ENCODE data around the gene TRPM5. TPM values are rescaled to one million over a fixed set of nuclear protein-coding genes. Genes with fewer than 3 reads are reported as not detected.

Gene TRPM5
- total and polyA plus RNA-seq, 9 of the 15 experiments (the other 6 are each of a cell fraction or from before 2014, with no cell fraction given), result not detected

DNA sequence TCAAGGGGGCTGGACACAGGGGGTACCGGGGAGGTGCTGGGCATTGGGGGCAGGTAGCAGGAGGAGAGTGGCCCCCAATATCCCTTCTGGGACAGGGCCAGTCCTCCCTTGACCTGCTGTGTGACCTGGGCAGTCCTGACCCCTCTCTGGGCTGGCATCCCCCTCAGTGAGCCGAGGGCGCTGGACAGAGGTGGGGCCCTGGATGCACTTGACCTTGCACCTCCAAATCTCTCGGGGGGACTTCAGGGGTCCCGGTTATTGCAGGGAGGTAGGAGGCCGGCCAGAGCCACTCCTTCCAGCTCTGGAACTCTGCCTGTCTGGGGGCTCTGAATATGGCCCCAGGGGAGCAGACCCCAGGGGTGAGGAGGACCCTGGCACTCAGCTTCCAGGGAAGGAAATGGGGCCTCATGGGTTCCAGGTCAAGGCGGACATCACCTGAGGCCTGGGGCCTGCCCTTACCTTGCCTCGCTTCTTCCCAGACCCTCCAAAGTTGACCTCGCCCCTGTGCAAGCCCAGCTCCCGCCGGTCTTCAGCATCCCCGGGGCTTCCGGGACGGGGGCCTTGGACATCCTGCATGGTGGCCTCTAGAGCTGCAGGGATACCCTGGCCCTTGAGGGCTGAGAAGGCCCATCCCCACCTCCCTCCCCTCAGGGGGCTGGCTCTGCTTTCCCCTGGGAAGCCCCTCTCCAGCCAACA lies 21.7 kb downstream of the TRPM5 start:
- no peak for DNase-seq (ENCODE audit: extremely low read depth in 1 of 4, low spot score in 3 of 4)
- H3K27ac ChIP-seq (ENCODE audit: extremely low read depth, low read depth, low read length), result no peak overlapping the region
- 0 out of 2 replicates have a peak, but pooled peaks cover 10% of the 10 kb centered on the region for H4K20me1 ChIP-seq (replicated peaks; ENCODE audit: control insufficient read depth, insufficient read depth, low read length)
- POLR2A ChIA-PET, result interaction anchor here (0.6 to 4.3 kb wide), 2 partner anchors 118 to 475 kb away, joined by 4 to 24 read pairs; no protein-coding TSS in a partner anchor
- no peaks in the 10 kb centered on the region for H3K79me2 ChIP-seq (ENCODE audit: control insufficient read depth, insufficient read depth, low read length)
- FAIRE-seq, result no peak
- no peaks in the 10 kb centered on the region for H3K9me3 ChIP-seq (replicated peaks; ENCODE audit: control insufficient read depth, insufficient read depth, low read depth, low read length)
- H3K9ac ChIP-seq (ENCODE audit: insufficient read depth in 1 of 2, low read depth in 2 of 2, low read length in 2 of 2), result no peak overlapping the region
- no peak overlapping the region for H2AFZ ChIP-seq (ENCODE audit: low read depth, low read length)
- H3K36me3 ChIP-seq (ENCODE audit: control insufficient read depth, insufficient read depth, low read length), result no peaks in the 10 kb centered on the region
- in situ Hi-C loops (cut with MboI) (no loop called here), intact Hi-C loops (cut with micrococcal nuclease) (no loop called here)
- H3K4me1 ChIP-seq (replicated peaks in 1 of 2; ENCODE audit: control insufficient read depth in 2 of 2, insufficient read depth in 2 of 2, low read length in 2 of 2), result peaks cover 0 to 43% of the 10 kb centered on the region in 2 experiments; a peak in 3 of 5 replicates
- no TSS peak for BruUV-seq (replicated peaks)
- H3K4me3 ChIP-seq, result no peak overlapping the region
- peaks cover 2% of the 10 kb centered on the region for H3K9me1 ChIP-seq (ENCODE audit: control insufficient read depth, insufficient read depth, low read length)
- H3K4me2 ChIP-seq (ENCODE audit: insufficient read depth, low read length), result no peak overlapping the region
- ATAC-seq, result no peak
- peaks cover 0 to 52% of the 10 kb centered on the region in 2 experiments; a peak in 4 of 5 replicates for H3K27me3 ChIP-seq (ENCODE audit: control insufficient read depth in 2 of 2, insufficient read depth in 2 of 2, low read length in 2 of 2)
- CTCF ChIA-PET (ENCODE audit: low intra/inter-chr PET ratio), result no interaction called here
- TF ChIP-seq, protein P1, sequence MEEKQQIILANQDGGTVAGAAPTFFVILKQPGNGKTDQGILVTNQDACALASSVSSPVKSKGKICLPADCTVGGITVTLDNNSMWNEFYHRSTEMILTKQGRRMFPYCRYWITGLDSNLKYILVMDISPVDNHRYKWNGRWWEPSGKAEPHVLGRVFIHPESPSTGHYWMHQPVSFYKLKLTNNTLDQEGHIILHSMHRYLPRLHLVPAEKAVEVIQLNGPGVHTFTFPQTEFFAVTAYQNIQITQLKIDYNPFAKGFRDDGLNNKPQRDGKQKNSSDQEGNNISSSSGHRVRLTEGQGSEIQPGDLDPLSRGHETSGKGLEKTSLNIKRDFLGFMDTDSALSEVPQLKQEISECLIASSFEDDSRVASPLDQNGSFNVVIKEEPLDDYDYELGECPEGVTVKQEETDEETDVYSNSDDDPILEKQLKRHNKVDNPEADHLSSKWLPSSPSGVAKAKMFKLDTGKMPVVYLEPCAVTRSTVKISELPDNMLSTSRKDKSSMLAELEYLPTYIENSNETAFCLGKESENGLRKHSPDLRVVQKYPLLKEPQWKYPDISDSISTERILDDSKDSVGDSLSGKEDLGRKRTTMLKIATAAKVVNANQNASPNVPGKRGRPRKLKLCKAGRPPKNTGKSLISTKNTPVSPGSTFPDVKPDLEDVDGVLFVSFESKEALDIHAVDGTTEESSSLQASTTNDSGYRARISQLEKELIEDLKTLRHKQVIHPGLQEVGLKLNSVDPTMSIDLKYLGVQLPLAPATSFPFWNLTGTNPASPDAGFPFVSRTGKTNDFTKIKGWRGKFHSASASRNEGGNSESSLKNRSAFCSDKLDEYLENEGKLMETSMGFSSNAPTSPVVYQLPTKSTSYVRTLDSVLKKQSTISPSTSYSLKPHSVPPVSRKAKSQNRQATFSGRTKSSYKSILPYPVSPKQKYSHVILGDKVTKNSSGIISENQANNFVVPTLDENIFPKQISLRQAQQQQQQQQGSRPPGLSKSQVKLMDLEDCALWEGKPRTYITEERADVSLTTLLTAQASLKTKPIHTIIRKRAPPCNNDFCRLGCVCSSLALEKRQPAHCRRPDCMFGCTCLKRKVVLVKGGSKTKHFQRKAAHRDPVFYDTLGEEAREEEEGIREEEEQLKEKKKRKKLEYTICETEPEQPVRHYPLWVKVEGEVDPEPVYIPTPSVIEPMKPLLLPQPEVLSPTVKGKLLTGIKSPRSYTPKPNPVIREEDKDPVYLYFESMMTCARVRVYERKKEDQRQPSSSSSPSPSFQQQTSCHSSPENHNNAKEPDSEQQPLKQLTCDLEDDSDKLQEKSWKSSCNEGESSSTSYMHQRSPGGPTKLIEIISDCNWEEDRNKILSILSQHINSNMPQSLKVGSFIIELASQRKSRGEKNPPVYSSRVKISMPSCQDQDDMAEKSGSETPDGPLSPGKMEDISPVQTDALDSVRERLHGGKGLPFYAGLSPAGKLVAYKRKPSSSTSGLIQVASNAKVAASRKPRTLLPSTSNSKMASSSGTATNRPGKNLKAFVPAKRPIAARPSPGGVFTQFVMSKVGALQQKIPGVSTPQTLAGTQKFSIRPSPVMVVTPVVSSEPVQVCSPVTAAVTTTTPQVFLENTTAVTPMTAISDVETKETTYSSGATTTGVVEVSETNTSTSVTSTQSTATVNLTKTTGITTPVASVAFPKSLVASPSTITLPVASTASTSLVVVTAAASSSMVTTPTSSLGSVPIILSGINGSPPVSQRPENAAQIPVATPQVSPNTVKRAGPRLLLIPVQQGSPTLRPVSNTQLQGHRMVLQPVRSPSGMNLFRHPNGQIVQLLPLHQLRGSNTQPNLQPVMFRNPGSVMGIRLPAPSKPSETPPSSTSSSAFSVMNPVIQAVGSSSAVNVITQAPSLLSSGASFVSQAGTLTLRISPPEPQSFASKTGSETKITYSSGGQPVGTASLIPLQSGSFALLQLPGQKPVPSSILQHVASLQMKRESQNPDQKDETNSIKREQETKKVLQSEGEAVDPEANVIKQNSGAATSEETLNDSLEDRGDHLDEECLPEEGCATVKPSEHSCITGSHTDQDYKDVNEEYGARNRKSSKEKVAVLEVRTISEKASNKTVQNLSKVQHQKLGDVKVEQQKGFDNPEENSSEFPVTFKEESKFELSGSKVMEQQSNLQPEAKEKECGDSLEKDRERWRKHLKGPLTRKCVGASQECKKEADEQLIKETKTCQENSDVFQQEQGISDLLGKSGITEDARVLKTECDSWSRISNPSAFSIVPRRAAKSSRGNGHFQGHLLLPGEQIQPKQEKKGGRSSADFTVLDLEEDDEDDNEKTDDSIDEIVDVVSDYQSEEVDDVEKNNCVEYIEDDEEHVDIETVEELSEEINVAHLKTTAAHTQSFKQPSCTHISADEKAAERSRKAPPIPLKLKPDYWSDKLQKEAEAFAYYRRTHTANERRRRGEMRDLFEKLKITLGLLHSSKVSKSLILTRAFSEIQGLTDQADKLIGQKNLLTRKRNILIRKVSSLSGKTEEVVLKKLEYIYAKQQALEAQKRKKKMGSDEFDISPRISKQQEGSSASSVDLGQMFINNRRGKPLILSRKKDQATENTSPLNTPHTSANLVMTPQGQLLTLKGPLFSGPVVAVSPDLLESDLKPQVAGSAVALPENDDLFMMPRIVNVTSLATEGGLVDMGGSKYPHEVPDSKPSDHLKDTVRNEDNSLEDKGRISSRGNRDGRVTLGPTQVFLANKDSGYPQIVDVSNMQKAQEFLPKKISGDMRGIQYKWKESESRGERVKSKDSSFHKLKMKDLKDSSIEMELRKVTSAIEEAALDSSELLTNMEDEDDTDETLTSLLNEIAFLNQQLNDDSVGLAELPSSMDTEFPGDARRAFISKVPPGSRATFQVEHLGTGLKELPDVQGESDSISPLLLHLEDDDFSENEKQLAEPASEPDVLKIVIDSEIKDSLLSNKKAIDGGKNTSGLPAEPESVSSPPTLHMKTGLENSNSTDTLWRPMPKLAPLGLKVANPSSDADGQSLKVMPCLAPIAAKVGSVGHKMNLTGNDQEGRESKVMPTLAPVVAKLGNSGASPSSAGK (IDR thresholded peaks at IDR 0.05), result no peak
- TF ChIP-seq CREBBP (IDR thresholded peaks at IDR 0.05; ENCODE audit: low read depth, low read length) (no peak), TAL1 (IDR thresholded peaks at IDR 0.05) (no peak), ZFP36 (IDR thresholded peaks at IDR 0.05; ENCODE audit: low read depth, low read length, partially characterized antibody) (no peak), ZNF695 (CRISPR knock-in tag; IDR thresholded peaks at IDR 0.05) (no peak), TAF9B (IDR thresholded peaks at IDR 0.05; ENCODE audit: partially characterized antibody) (no peak), SREBF1 (IDR thresholded peaks at IDR 0.05; ENCODE audit: borderline replicate concordance, low read depth, low read length) (no peak), PCBP2 (IDR thresholded peaks at IDR 0.05; ENCODE audit: low read depth, low read length, poor library complexity, severe bottlenecking) (no peak), MAFF (IDR thresholded peaks at IDR 0.05; ENCODE audit: low read length) (no peak), SRSF1 (IDR thresholded peaks at IDR 0.05; ENCODE audit: low read depth, low read length) (no peak), LCOR (CRISPR knock-in tag; IDR thresholded peaks at IDR 0.05) (no peak)
- WGBS (ENCODE audit: insufficient coverage, low coverage, missing lambda C conversion rate), result 2% methylated on average over 13 of the region's 14 CpGs

All from K562 (cell line).